HepG2 (cell line): ENCODE measurements around the gene TAS2R7. TPM values are rescaled to one million over a fixed set of nuclear protein-coding genes. Genes with fewer than 3 reads are reported as not detected.

Experiments used
- ATAC-seq: fragments of 200-7000 bp; cut with Tn5 transposase; 3 replicates; pipeline ENCODE4 v1.9.1; 2020; ENCODE audit warnings: mild to moderate bottlenecking, moderate library complexity
- BruUV-seq: library from RNA; stranded (reverse); fragments of 400-500 nt; replicated peaks from 2 replicates; lab custom pipeline; 2021; lab: Mats Ljungman, UMichigan
- CTCF ChIA-PET: fragments of 300-600 bp; formaldehyde crosslinking; extraction: SDS; loops from one replicate; lab custom pipeline; 2021; ENCODE audit warnings: low total read pairs, inconsistent platforms, low intra/inter-chr PET ratio; lab: Yijun Ruan, JAX
- POLR2A ChIA-PET: fragments of 350-600 bp; sonication (Branson Sonifier 250); formaldehyde crosslinking; loops from one replicate; lab custom pipeline; 2020; ENCODE audit warnings: antibody characterized with exemption, inconsistent platforms; lab: Yijun Ruan, JAX
- DNase-seq: peaks from one replicate; pipeline ENCODE4 v3.0.0-alpha.2; 2015; ENCODE audit warnings: low spot score
- FAIRE-seq: peaks from 3 replicates; lab custom pipeline; 2011; peaks lifted over from hg19 to GRCh38; lab: Jason Lieb, UNC
- H2AFZ ChIP-seq: one replicate; pipeline ENCODE4 v1.6.1; 2011; ENCODE audit warnings: low read length, inconsistent platforms
- H3K27ac ChIP-seq: fragments of 300-600 bp; 3 replicates; pipeline ENCODE4 v1.8.0; 2011; ENCODE audit warnings: mixed run types, mild to moderate bottlenecking, mixed read lengths, low read length, inconsistent platforms; ENCODE audit not compliant: insufficient read depth; ENCODE audit errors: extremely low read length
- H3K27me3 ChIP-seq, 2 experiments: fragments of 200-600 bp in 1 of 2; 2 replicates in 1 of 2; 3 replicates in 1 of 2; pipeline versions ENCODE4 v1.6.0 to v1.8.0; 2011; ENCODE audit warnings: low read length in 2 of 2, mild to moderate bottlenecking in 2 of 2, moderate library complexity in 2 of 2, inconsistent platforms in 1 of 2; ENCODE audit not compliant: insufficient read depth in 2 of 2, control insufficient read depth in 1 of 2
- H3K36me3 ChIP-seq, 2 experiments: fragments of 200-600 bp in 1 of 2; replicated peaks in 1 of 2; 2 replicates in 1 of 2; 3 replicates in 1 of 2; pipeline versions ENCODE4 v1.5.1 to v1.8.0; 2011; ENCODE audit warnings: low read length in 2 of 2, inconsistent platforms in 1 of 2; ENCODE audit not compliant: insufficient read depth in 2 of 2, control insufficient read depth in 1 of 2
- H3K4me1 ChIP-seq: 2 replicates; pipeline ENCODE4 v1.5.1; 2012; ENCODE audit warnings: low read length, inconsistent platforms; ENCODE audit not compliant: insufficient read depth
- H3K4me2 ChIP-seq: 2 replicates; pipeline ENCODE4 v1.6.0; 2011; ENCODE audit warnings: low read depth, low read length, inconsistent platforms
- H3K4me3 ChIP-seq, 3 experiments: fragments of 200-600 bp in 1 of 3; sonication (generic), shearing (Covaris generic) in 1 of 3; replicated peaks in 1 of 3; 2 replicates each; pipeline ENCODE4 v1.5.1; 2011 to 2016; ENCODE audit warnings: low read length in 3 of 3, inconsistent platforms in 2 of 3, low read depth in 2 of 3, mild to moderate bottlenecking in 2 of 3, control low read depth in 1 of 3, mixed read lengths in 1 of 3; ENCODE audit not compliant: insufficient read depth in 1 of 3
- H3K79me2 ChIP-seq: one replicate; pipeline ENCODE4 v1.6.1; 2011; ENCODE audit warnings: low read length, inconsistent platforms; ENCODE audit not compliant: insufficient read depth
- H3K9ac ChIP-seq: 2 replicates; pipeline ENCODE4 v1.6.0; 2011; ENCODE audit warnings: mild to moderate bottlenecking, low read depth, low read length, inconsistent platforms; ENCODE audit not compliant: insufficient read depth
- H3K9me3 ChIP-seq: 2 replicates; pipeline ENCODE4 v1.5.1; 2012; ENCODE audit warnings: mild to moderate bottlenecking, low read length
- H4K20me1 ChIP-seq: 2 replicates; pipeline ENCODE4 v1.6.0; 2011; ENCODE audit warnings: inconsistent platforms, mild to moderate bottlenecking, low read length, moderate library complexity; ENCODE audit not compliant: insufficient read depth
- NCOR1 ChIP-seq: fragments of 200-600 bp; sonication (generic); IDR thresholded peaks from 2 replicates; pipeline ENCODE4 v1.7.0; 2017; ENCODE audit warnings: antibody characterized with exemption, low read length, borderline replicate concordance
- NONO ChIP-seq, 2 experiments: fragments of 450-650 bp in 1 of 2; sonication (generic) in 1 of 2; formaldehyde crosslinking in 1 of 2; IDR thresholded peaks in 1 of 2; conservative IDR thresholded peaks in 1 of 2; 2 replicates each; pipeline versions ENCODE4 v1.6.1 to v1.8.0; 2017 to 2022; ENCODE audit warnings: mild to moderate bottlenecking in 1 of 2, missing genetic modification reagents in 1 of 2, moderate library complexity in 1 of 2
- PHF20 ChIP-seq: sonication (generic); formaldehyde crosslinking; IDR thresholded peaks from 2 replicates; pipeline ENCODE4 v1.5.0; 2020; ENCODE audit warnings: mild to moderate bottlenecking, missing genetic modification reagents
- SNAI1 ChIP-seq: sonication (generic); formaldehyde crosslinking; IDR thresholded peaks from 2 replicates; pipeline ENCODE4 v1.5.0; 2020; ENCODE audit warnings: mild to moderate bottlenecking, missing genetic modification reagents, borderline replicate concordance
- ZNF160 ChIP-seq: sonication (generic); formaldehyde crosslinking; IDR thresholded peaks from 2 replicates; pipeline ENCODE4 v1.8.0; 2022; ENCODE audit warnings: mild to moderate bottlenecking, inconsistent platforms, missing genetic modification reagents
- ZNF510 ChIP-seq: sonication (generic); formaldehyde crosslinking; IDR thresholded peaks from 2 replicates; pipeline ENCODE4 v1.4.0; 2020; ENCODE audit warnings: low read depth, mild to moderate bottlenecking, missing genetic modification reagents
- WGBS: methylation state at CpG from one replicate; pipeline ENCODE4 v1.1.6; 2017; ENCODE audit warnings: low lambda C conversion rate; 5-methylcytosine and 5-hydroxymethylcytosine counted together
- in situ Hi-C: cut with HindIII; loops from 2 replicates; pipeline ENCODE4 v1.10.0; 2017; ENCODE audit warnings: low pct_unique_long_range_greater_than_20kb; ENCODE audit not compliant: extremely low pct_ligation_motif_present
- intact Hi-C: fragments of 100-400 bp; cut with micrococcal nuclease; formaldehyde crosslinking; loops from one replicate; pipeline ENCODE4 v1.10.0; 2022; ENCODE audit not compliant: unreplicated experiment
- polyA plus RNA-seq, 8 experiments: library from polyadenylated mRNA; depleted of rRNA in 3 of 8; stranded (reverse) in 7 of 8; unstranded in 1 of 8; fragments of >200 nt; fragmentation: Illumina TruSeq in 4 of 8; extraction: Trizol in 4 of 8; gene quantifications; 2 replicates each; pipeline versions ENCODE4 v1.2.1 to v1.2.3, GENCODE V29; 2011 to 2016; ENCODE audit warnings: low read depth in 4 of 8, missing spikeins in 1 of 8, mixed read lengths in 1 of 8; ENCODE audit not compliant: insufficient read depth in 1 of 8
- total RNA-seq, 5 experiments: library from RNA; depleted of rRNA; stranded (reverse); fragments of >200 nt; fragmentation: Illumina TruSeq; extraction: Trizol; gene quantifications; 2 replicates each; pipeline ENCODE4 v1.2.3, GENCODE V29; 2016; ENCODE audit warnings: low read depth in 1 of 5
- TF ChIP-seq, protein P1 (sequence below): sonication (generic); formaldehyde crosslinking; IDR thresholded peaks from 2 replicates; pipeline ENCODE4 v1.4.0; 2020; ENCODE audit warnings: missing genetic modification reagents

The TAS2R7 gene
- total and polyA plus RNA-seq, 2 of the 13 experiments (the other 11 are each of a cell fraction or from before 2014, with no cell fraction given) = not detected

DNA sequence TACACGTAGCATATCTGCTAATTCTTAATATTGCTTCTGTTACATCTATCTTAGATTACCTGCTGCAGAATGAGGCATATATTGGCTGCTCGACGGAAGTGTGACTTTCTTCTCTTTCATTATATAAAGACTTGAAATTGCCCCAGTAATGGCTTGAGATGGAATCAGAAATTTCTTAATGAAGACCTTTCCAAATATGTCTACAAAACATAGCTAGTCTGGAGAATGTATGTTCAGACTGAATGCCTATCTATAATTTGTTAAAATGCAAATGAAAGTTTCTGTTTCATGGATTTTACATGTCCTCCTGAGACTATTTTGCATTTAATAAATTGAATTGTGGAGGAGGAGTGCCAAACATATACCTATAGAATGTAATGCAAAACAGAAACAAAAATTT, 23.8 kb upstream of the TAS2R7 start, which contains the start of gene TAS2R10 (continued):
- TF ChIP-seq, protein P1, sequence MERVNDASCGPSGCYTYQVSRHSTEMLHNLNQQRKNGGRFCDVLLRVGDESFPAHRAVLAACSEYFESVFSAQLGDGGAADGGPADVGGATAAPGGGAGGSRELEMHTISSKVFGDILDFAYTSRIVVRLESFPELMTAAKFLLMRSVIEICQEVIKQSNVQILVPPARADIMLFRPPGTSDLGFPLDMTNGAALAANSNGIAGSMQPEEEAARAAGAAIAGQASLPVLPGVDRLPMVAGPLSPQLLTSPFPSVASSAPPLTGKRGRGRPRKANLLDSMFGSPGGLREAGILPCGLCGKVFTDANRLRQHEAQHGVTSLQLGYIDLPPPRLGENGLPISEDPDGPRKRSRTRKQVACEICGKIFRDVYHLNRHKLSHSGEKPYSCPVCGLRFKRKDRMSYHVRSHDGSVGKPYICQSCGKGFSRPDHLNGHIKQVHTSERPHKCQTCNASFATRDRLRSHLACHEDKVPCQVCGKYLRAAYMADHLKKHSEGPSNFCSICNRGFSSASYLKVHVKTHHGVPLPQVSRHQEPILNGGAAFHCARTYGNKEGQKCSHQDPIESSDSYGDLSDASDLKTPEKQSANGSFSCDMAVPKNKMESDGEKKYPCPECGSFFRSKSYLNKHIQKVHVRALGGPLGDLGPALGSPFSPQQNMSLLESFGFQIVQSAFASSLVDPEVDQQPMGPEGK (CRISPR knock-in tag) = no peak
- no peak for TF ChIP-seq NONO (IDR thresholded peaks at IDR 0.05)
- no peak for TF ChIP-seq NONO (CRISPR knock-in tag; conservative IDR thresholded peaks at IDR 0.05)
- no peak for TF ChIP-seq ZNF160 (CRISPR knock-in tag)
- no peak for TF ChIP-seq NCOR1
- no peak for TF ChIP-seq ZNF510
- no peak for TF ChIP-seq PHF20 (CRISPR knock-in tag)
- TF ChIP-seq, all 625 proteins: peak for 0

DNA sequence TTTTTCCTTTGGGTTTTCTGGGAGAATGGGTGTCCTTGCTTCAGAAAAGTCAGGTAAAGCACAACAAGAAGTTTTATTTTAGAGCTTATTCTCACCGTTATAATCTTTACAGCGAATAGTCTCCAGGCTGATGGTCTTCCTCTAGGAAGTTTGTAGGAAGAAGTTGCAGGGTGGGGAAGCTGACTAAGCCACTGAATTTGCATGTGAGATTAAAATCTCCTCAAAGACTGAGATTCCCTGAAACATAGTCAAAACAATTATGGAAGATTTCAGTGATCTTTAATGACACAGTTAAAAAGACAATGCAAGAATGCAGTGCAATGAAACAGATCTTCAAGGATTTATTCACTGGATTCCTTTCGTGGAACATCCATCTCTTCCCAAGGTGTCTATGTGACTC, 22.5 kb upstream of the TAS2R7 start:
- no peak overlapping the region for H3K9ac ChIP-seq
- 78% methylated on average over 3 of the region's 3 CpGs for WGBS
- ChIA-PET CTCF (no interaction called here), POLR2A (no interaction called here)
- no peaks in the 10 kb centered on the region for H3K27me3 ChIP-seq
- FAIRE-seq (no peak), ATAC-seq (no peak), DNase-seq (no peak)
- H2AFZ ChIP-seq = no peak overlapping the region
- no peaks in the 10 kb centered on the region for H4K20me1 ChIP-seq
- no peak overlapping the region for H3K4me2 ChIP-seq
- H3K4me1 ChIP-seq = no peaks in the 10 kb centered on the region
- TF ChIP-seq SNAI1 = no peak
- in situ Hi-C loops = no loop called here
- H3K9me3 ChIP-seq = no peaks in the 10 kb centered on the region
- H3K79me2 ChIP-seq = no peaks in the 10 kb centered on the region
- no TSS peak for BruUV-seq
- H3K36me3 ChIP-seq = no peaks in the 10 kb centered on the region
- no peak overlapping the region for H3K4me3 ChIP-seq
- no peak overlapping the region for H3K27ac ChIP-seq
- intact Hi-C loops = no loop called here
